Measurements from ENCODE around the gene LCE7A.

The LCE7A gene

DNA sequence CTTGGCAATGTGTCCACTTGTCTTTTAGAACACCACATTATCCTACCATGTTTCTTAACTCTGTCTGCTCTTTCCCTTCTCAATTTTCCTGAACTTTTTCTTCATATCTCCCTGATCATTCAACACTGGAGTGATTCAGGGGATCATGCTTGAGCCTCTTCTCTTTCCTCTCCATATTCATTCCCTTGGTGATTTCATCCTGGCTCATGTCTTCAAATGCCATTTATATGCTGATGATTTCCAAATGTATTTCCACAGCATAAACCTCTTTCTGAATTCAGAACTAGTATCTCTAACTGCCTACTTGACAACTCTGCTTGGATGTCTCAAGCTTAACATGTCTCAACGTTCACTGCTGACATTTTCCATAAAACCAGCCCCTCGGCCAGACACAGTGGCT lies 40.1 kb downstream of the LCE7A start:
- no peak for TF ChIP-seq POLR2AphosphoS5 (IDR thresholded peaks at IDR 0.05; ENCODE audit: low read depth, low read length)
- no peak for TF ChIP-seq TAF1 (IDR thresholded peaks at IDR 0.05; ENCODE audit: borderline replicate concordance, insufficient read depth, low read length)
- TF ChIP-seq SIN3A (IDR thresholded peaks at IDR 0.05; ENCODE audit: borderline replicate concordance, insufficient read depth, low read length), result no peak
- TF ChIP-seq FOXP2 (optimal IDR thresholded peaks at IDR 0.05; ENCODE audit: borderline replicate concordance, extremely low read depth, extremely low read length, insufficient read depth), result no peak
- TF ChIP-seq, protein P1, sequence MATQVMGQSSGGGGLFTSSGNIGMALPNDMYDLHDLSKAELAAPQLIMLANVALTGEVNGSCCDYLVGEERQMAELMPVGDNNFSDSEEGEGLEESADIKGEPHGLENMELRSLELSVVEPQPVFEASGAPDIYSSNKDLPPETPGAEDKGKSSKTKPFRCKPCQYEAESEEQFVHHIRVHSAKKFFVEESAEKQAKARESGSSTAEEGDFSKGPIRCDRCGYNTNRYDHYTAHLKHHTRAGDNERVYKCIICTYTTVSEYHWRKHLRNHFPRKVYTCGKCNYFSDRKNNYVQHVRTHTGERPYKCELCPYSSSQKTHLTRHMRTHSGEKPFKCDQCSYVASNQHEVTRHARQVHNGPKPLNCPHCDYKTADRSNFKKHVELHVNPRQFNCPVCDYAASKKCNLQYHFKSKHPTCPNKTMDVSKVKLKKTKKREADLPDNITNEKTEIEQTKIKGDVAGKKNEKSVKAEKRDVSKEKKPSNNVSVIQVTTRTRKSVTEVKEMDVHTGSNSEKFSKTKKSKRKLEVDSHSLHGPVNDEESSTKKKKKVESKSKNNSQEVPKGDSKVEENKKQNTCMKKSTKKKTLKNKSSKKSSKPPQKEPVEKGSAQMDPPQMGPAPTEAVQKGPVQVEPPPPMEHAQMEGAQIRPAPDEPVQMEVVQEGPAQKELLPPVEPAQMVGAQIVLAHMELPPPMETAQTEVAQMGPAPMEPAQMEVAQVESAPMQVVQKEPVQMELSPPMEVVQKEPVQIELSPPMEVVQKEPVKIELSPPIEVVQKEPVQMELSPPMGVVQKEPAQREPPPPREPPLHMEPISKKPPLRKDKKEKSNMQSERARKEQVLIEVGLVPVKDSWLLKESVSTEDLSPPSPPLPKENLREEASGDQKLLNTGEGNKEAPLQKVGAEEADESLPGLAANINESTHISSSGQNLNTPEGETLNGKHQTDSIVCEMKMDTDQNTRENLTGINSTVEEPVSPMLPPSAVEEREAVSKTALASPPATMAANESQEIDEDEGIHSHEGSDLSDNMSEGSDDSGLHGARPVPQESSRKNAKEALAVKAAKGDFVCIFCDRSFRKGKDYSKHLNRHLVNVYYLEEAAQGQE (IDR thresholded peaks at IDR 0.05; ENCODE audit: insufficient read depth in 1 of 2, low read depth in 2 of 2, low read length in 2 of 2), result no peak

DNA sequence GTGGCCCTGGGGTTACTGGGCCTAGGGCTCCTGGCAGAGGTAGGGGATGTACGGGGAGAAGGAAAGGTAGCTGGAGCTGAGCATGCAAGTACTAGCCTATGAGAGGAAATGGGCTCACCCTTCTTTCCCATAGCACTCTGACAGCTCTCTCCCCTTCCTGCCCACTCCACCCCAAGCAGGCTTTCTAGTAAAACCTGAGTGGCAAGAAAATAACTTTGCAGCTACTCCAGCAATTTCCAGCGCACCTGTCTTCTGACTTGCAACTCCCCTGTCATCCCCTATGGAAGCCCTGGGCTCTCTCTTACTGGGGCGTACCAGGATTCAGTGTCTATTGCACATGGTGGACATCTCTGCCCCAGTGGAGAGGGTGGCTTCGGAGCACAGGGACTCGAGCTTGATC lies 41.8 kb downstream of the LCE7A start:
- TF ChIP-seq SIN3A (IDR thresholded peaks at IDR 0.05; ENCODE audit: borderline replicate concordance, insufficient read depth, low read length) (no peak), FOXP2 (optimal IDR thresholded peaks at IDR 0.05; ENCODE audit: borderline replicate concordance, extremely low read depth, extremely low read length, insufficient read depth) (no peak), TAF1 (IDR thresholded peaks at IDR 0.05; ENCODE audit: borderline replicate concordance, insufficient read depth, low read length) (no peak), POLR2AphosphoS5 (IDR thresholded peaks at IDR 0.05; ENCODE audit: low read depth, low read length) (no peak)
- TF ChIP-seq, protein P1 (IDR thresholded peaks at IDR 0.05; ENCODE audit: insufficient read depth in 1 of 2, low read depth in 2 of 2, low read length in 2 of 2), result no peak

DNA sequence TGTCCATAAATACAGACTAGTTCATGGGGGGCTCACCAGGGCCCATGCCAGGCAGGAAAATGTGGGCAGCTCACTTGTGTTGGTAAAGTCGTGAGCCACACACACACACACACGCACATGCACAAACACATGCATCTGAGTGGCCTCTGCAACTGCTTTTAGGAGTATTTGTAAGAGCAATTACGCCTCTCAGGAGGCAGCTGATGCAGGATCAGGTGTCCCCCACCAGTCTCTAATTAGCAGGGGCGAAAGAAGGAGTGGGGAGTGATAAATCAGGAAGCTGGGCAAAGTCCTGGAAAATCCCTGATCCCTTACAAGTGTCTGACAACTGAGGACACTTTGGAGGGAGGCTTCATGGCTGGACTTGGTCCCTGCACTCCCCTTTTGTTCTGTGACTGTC lies 42.8 kb downstream of the LCE7A start:
- no peak for TF ChIP-seq FOXP2 (optimal IDR thresholded peaks at IDR 0.05; ENCODE audit: borderline replicate concordance, extremely low read depth, extremely low read length, insufficient read depth)

DNA sequence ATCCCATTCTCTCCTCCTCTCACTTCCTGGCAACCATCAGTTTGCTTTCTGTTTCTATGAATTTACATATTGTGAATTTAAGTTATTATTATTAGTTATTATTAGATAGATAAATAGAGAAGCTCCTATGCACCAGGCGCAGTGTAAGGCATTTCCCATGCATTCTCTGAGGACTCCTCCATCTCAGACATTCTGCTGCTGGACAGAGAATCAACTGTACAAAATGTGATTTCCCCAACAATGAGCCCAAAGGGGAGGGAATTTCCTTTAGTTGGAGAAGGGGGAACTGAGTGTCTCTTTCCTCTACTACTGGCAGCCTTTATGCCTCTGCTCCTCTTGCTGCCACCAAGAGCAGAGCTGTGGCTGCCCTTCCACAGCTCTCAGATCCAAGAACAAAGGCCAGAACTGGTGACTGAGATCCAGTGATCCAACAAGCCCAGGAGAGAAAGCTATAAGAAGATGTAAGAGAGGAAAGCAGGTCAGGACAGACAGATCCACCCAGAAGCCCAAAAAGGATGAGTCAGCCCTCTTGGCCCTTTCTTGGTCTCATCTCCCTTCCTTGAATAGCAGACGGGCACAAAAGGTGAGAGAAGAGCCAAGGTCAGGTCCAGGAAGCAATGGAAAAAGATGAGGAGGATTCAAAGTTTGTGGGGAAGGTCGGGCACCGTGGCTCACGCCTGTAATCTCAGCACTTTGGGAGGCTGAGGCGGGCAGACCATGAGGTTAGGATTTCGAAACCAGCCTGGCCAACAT lies 45.1 kb downstream of the LCE7A start:
- TF ChIP-seq FOXP2 (optimal IDR thresholded peaks at IDR 0.05; ENCODE audit: borderline replicate concordance, extremely low read depth, extremely low read length, insufficient read depth) (no peak), SIN3A (IDR thresholded peaks at IDR 0.05; ENCODE audit: borderline replicate concordance, insufficient read depth, low read length) (no peak), POLR2AphosphoS5 (IDR thresholded peaks at IDR 0.05; ENCODE audit: low read depth, low read length) (no peak)
- TF ChIP-seq, protein P1 (IDR thresholded peaks at IDR 0.05; ENCODE audit: insufficient read depth in 1 of 2, low read depth in 2 of 2, low read length in 2 of 2), result no peak

DNA sequence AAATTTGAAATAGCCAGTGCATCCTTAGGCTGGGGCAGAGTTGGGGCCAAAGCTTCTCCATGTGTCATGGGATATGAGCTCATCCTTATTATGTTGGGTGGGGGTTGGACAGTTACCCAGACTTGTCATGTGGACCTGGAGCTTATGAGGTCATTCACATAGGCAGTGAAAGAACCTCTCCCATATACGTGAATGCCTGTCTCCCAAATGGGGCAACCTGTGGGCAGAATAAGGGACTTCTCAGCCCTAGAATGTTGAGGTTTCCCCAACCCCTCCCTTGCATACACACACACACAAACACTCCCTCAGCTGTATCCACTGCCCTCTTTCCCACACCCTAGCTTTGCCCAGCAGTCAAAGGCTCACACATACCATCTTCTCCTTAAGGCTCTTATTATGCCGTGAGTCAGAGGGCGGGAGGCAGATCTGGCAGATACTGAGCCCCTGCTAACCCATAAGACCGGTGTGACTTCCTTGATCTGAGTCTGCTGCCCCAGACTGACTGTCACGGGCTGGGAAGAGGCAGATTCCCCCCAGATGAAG lies 46.3 kb downstream of the LCE7A start:
- no peak for TF ChIP-seq TAF1 (IDR thresholded peaks at IDR 0.05; ENCODE audit: borderline replicate concordance, insufficient read depth, low read length)

DNA sequence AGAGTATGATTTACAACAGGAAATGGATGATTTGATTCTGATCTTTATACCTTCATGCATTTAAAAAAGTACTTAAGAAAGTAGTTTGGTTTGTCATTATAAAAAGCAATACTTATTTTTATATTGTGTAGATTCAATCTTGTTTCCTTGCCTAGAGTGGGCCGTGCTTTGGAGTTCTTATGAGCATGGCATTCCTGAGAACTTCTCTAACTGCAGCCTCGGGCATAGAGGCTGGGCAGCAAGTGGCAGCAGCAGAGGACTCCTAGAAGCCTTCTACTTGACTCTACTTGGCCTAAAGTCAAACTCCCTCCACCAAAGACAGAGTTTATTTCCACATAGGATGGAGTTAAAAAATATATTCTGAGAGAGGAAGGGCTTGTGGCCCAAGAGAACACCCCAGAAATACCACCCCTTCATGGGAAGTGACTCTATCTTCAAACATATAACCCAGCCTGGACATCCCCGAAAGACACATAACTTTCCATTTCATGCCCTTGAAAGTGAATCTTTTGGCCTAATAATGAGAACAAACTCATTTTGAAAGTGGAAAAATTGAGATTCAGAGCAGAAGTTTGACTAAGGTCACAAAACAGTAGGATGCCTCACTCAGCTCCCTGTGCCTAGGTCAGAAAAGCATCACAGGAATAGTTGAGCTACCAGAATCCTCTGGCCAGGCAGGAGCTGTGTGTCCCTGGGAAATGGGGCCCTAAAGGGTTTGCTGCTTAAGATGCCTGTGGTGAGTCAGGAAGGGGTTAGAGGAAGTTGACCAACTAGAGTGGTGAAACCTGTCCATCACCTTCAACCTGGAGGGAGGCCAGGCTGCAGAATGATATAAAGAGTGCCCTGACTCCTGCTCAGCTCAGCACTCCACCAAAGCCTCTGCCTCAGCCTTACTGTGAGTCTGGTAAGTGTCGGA lies 48.1 kb downstream of the LCE7A start, which contains the start of gene IVL:
Gene IVL (plus strand): TSS at position 861 of the 916 bp plus-strand sequence. CDS start 1,252 bp downstream, outside the sequence.
- TF ChIP-seq FOXP2 (optimal IDR thresholded peaks at IDR 0.05; ENCODE audit: borderline replicate concordance, extremely low read depth, extremely low read length, insufficient read depth) (no peak), SIN3A (IDR thresholded peaks at IDR 0.05; ENCODE audit: borderline replicate concordance, insufficient read depth, low read length) (no peak), TAF1 (IDR thresholded peaks at IDR 0.05; ENCODE audit: borderline replicate concordance, insufficient read depth, low read length) (no peak), POLR2AphosphoS5 (IDR thresholded peaks at IDR 0.05; ENCODE audit: low read depth, low read length) (no peak)
- TF ChIP-seq, protein P1 (IDR thresholded peaks at IDR 0.05; ENCODE audit: insufficient read depth in 1 of 2, low read depth in 2 of 2, low read length in 2 of 2), result no peak
